ENCODE results near the gene CDK6.

CDK6 gene

GRCh38 chr7:92824901-92825480 is 11.4 kb downstream of the CDK6 start:
- ATAC-seq (ENCODE audit: low read depth) = no peak
- Histone ChIP-seq H3K27ac (ENCODE audit: poor library complexity, severe bottlenecking) (no peak overlapping the region), H3K9me3 (ENCODE audit: severe bottlenecking) (no peaks in the 10 kb centered on the region), H3K4me1 (ENCODE audit: insufficient read depth, poor library complexity, severe bottlenecking) (peaks cover 38% of the 10 kb centered on the region), H3K4me3 (ENCODE audit: severe bottlenecking) (no peak overlapping the region), H3K27me3 (ENCODE audit: insufficient read depth, poor library complexity, severe bottlenecking) (no peaks in the 10 kb centered on the region), H3K36me3 (ENCODE audit: low read depth) (peaks cover 53% of the 10 kb centered on the region)
- DNase-seq (ENCODE audit: low spot score) = no peak
- TF ChIP-seq, protein P1, sequence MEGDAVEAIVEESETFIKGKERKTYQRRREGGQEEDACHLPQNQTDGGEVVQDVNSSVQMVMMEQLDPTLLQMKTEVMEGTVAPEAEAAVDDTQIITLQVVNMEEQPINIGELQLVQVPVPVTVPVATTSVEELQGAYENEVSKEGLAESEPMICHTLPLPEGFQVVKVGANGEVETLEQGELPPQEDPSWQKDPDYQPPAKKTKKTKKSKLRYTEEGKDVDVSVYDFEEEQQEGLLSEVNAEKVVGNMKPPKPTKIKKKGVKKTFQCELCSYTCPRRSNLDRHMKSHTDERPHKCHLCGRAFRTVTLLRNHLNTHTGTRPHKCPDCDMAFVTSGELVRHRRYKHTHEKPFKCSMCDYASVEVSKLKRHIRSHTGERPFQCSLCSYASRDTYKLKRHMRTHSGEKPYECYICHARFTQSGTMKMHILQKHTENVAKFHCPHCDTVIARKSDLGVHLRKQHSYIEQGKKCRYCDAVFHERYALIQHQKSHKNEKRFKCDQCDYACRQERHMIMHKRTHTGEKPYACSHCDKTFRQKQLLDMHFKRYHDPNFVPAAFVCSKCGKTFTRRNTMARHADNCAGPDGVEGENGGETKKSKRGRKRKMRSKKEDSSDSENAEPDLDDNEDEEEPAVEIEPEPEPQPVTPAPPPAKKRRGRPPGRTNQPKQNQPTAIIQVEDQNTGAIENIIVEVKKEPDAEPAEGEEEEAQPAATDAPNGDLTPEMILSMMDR (IDR thresholded peaks at IDR 0.05; ENCODE audit: poor library complexity, severe bottlenecking) = no peak

- Histone ChIP-seq H3K36me3 (ENCODE audit: low read depth) (peaks cover 53% of the 10 kb centered on the region), H3K4me1 (ENCODE audit: insufficient read depth, poor library complexity, severe bottlenecking) (peaks cover 38% of the 10 kb centered on the region), H3K4me3 (ENCODE audit: severe bottlenecking) (no peak overlapping the region), H3K27ac (ENCODE audit: poor library complexity, severe bottlenecking) (no peak overlapping the region), H3K9me3 (ENCODE audit: severe bottlenecking) (no peaks in the 10 kb centered on the region), H3K27me3 (ENCODE audit: insufficient read depth, poor library complexity, severe bottlenecking) (no peaks in the 10 kb centered on the region)
- ATAC-seq (ENCODE audit: low read depth) (no peak), DNase-seq (ENCODE audit: low spot score) (no peak)
- TF ChIP-seq, protein P1 (IDR thresholded peaks at IDR 0.05; ENCODE audit: poor library complexity, severe bottlenecking) = no peak
Observed at GRCh38 chr7:92824450-92824849, 11.9 kb downstream of the CDK6 start.

GRCh38 chr7:92823042-92823441 is 13.3 kb downstream of the CDK6 start:
- Histone ChIP-seq H3K4me1 (ENCODE audit: insufficient read depth, poor library complexity, severe bottlenecking) (peaks cover 26% of the 10 kb centered on the region), H3K27ac (ENCODE audit: poor library complexity, severe bottlenecking) (no peak overlapping the region), H3K9me3 (ENCODE audit: severe bottlenecking) (no peaks in the 10 kb centered on the region), H3K27me3 (ENCODE audit: insufficient read depth, poor library complexity, severe bottlenecking) (no peaks in the 10 kb centered on the region), H3K4me3 (ENCODE audit: severe bottlenecking) (no peak overlapping the region), H3K36me3 (ENCODE audit: low read depth) (peaks cover 39% of the 10 kb centered on the region)
- ATAC-seq (ENCODE audit: low read depth) = no peak
- TF ChIP-seq, protein P1 (IDR thresholded peaks at IDR 0.05; ENCODE audit: poor library complexity, severe bottlenecking) = no peak
- no peak for DNase-seq (ENCODE audit: low spot score)

GRCh38 chr7:92820191-92820590 is 16.2 kb downstream of the CDK6 start:
- ATAC-seq (ENCODE audit: low read depth) (no peak), DNase-seq (ENCODE audit: low spot score) (no peak)
- Histone ChIP-seq H3K9me3 (ENCODE audit: severe bottlenecking) (peaks cover 9% of the 10 kb centered on the region), H3K4me1 (ENCODE audit: insufficient read depth, poor library complexity, severe bottlenecking) (peaks cover 9% of the 10 kb centered on the region), H3K36me3 (ENCODE audit: low read depth) (peaks cover 31% of the 10 kb centered on the region), H3K4me3 (ENCODE audit: severe bottlenecking) (no peak overlapping the region), H3K27me3 (ENCODE audit: insufficient read depth, poor library complexity, severe bottlenecking) (no peaks in the 10 kb centered on the region), H3K27ac (ENCODE audit: poor library complexity, severe bottlenecking) (no peak overlapping the region)
- TF ChIP-seq, protein P1 (IDR thresholded peaks at IDR 0.05; ENCODE audit: poor library complexity, severe bottlenecking) = no peak

DNA sequence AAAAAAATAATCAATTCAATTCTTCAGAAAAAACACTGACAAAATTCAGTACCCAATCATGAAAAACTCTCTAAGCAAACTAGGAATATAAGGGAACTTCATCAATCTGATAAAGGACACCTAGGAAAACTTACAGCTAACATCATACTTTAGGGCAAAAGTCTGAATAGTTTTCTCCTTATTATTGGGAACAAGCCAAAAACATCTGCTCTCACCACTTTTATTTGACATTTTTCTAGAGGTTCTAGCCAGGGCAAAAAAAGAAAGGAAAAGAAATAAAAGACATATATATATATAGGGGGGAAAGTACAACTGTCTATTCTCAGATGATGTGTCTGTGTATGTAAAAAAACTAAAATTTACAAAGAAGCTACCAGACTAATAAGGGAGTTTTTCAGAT is 19.0 kb downstream of the CDK6 start:
- H3K4me1 ChIP-seq (ENCODE audit: insufficient read depth, poor library complexity, severe bottlenecking) = peaks cover 8% of the 10 kb centered on the region
- no peaks in the 10 kb centered on the region for H3K27me3 ChIP-seq (ENCODE audit: insufficient read depth, poor library complexity, severe bottlenecking)
- H3K4me3 ChIP-seq (ENCODE audit: severe bottlenecking) = no peak overlapping the region
- DNase-seq (ENCODE audit: low spot score) (no peak), ATAC-seq (ENCODE audit: low read depth) (no peak)
- peaks cover 9% of the 10 kb centered on the region for H3K9me3 ChIP-seq (ENCODE audit: severe bottlenecking)
- peaks cover 24% of the 10 kb centered on the region for H3K36me3 ChIP-seq (ENCODE audit: low read depth)
- TF ChIP-seq, protein P1 (IDR thresholded peaks at IDR 0.05; ENCODE audit: poor library complexity, severe bottlenecking) = no peak
- H3K27ac ChIP-seq (ENCODE audit: poor library complexity, severe bottlenecking) = no peak overlapping the region
